GM19238 (cell line): Measurements from ENCODE around the gene AHNAK.
"Not testable (repeated sequence)": the region's sequence is repeated elsewhere in the genome, so short reads cannot be mapped to it uniquely, and the experiment has no call there.

Experiments used
- DNase-seq: peaks from one replicate; pipeline ENCODE4 v3.0.0; 2011; ENCODE audit warnings: low spot score; ENCODE audit not compliant: insufficient read length

The AHNAK gene

DNA sequence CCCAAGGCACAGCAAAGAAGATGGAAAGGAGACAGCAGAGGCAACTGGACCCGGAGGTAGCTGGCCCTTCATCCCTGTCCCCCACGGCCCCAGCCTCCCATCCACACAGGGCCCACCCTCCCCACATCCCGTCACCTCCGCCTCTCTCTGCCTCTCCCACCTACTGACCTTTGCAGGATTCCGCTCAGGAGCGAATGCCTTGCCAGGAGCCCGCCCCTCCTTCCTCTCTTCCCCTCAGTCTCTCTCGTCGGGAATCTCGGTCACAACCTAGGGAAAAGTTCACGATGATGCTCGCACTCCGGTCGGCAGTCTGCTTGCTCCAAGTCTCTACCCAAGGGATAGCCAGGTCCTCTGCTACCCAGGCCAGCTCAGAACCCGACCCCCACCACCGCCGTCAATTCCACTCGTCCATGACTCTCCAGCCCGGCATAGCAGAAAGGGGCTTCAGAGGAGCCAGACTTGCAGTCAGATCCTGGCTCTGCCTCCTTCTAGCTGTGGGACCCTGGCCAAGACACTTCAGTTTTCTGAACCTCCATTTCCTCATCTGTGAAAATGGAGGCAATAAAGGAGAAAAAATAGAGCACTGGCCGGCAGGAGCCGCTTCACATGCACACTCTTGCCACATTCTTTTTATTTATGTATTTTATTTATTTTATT, 10.2 kb downstream of the AHNAK start:
- no peak for DNase-seq

DNA sequence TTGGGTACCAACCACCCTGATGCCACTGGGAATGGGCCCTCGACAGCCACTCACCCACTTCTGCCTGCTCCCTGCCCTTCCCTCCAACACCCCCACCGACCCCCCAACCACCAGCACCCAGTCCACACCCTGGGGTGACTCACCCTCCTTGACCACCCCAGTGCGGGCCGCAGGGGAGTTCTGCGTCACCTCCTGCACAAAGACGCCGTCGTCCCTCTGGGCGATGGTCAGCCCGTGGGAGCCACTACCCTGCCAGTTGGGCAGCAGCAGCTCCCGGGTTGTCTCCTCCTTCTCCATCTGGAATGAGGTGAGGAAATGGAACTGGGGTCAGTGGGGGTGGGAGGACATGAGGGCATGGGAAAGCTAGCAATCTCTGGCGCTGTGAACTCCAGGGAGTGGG, 10.8 kb downstream of the AHNAK start:
- DNase-seq = no peak

DNA sequence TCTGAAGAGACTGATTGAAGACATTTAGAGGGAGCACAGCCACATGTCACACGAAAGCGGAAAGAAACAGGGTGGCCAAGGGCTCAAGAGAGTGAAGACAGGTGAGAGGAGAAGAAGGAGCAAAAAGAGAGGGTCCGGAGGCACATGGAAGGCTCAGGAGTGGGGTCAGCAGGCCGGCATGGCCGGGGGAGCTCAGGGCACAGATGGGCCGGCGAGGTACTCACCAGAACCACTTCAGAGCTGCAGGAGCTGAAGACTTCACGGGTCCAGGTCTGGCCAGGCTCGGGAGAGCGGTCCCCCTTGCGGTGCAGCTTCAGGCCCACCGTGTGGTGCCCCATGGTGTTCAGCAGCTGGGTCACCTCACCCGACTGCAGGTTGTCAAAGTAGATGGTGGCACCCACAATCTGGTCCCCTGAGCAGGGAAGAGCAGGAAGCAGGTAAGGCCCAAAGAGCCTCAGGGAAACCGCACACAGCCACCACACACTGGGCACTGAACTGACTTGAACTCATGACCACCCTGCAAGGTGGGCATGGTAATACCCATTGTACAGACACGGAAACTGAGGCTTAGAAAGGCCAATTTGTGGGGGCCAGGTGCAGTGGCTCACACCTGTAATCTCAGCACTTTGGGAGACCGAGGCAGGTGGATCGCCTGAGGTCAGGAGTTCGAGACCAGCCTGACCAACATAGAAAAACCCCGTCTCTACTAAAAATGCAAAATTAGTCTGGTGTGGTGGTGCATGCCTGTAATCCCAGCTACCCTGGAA, 11.6 kb downstream of the AHNAK start:
- DNase-seq = no peak

DNA sequence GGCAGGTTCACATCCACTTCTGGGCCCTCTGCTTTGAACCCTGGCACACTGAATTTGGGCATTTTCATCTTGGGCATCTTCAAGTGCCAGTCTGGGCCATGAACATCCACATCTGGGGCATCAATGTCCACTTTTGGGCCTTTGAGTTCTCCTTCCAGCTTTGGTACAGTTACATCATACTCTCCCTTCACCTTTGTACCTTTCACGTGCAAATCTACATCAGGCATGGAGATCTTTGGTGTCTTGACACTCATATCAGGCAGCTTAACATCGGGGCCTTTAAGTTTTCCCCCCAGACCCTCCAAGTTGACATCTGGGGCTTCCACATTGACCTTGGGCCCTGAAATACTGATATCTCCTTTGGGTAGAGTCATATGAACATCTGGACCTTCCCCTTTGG, 14.5 kb downstream of the AHNAK start:
- no peak for DNase-seq

DNA sequence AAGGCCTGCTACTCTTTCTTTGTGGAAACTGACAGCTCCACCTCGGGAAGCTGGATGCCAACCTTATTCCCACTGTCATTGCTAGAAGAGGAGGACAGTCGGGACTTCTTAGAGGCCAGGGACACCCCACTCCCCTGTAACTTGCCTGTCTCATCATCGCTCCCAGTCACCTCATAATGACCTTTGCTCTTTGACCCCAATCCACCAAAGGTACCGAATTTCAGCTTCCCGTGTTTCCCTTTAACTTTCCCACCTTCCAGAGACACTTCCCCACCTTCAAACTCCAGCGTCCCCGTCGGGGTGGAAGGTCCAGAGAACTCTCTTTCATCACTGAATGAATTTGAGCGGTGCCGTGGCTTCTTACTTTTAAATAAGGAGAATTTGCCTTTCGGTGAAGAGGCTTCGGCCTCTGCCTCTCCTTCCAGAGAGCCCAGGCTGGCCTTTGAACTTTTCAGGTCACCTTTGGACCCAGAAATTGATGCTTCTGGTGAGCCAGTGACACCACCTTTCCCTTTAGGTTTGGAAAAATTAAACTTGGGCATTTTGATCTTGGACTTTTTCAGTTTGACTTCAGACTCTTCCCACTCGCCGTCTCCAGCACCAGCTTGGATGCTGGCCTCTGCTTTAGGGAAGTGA, 29.8 kb downstream of the AHNAK start:
- DNase-seq = no peak

DNA sequence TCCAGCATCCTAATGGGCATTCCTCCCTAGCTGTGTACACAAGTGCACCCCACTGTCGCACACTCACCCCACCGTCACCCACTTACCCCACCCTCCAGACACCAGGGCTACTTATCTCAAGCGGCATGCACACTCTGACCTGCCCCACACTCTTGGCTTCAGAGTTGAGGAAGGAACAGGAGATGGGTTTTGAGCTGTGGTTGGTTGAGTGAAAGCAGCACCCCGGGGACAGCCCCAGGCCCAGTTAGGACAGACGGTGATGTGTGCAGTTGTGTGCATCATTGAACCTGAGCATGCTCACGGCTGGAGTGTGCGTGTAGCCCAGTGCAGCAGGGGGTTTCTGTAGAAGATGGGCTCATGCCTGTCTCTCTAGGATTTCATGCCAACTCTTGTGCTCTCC, 32.5 kb downstream of the AHNAK start:
- no peak for DNase-seq

DNA sequence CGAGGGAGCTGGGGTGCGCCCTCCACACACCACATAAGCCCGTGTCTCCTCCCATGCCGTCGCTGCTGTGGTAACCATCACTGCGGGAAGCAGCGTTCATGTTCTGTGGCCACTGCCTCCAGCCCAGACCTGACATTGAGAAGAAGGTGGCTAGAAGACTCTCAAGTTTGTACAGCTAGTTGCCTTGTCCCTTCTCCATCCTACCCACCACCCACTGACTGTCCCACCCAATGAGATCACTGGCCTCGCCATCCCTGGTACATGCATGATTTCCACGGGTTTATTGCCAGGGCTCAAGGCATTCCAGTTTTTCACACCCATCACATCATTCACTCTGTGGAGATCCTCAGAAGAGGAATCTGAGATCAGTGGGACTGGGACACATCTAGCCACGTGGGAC, 33.0 kb downstream of the AHNAK start:
- no peak for DNase-seq

DNA sequence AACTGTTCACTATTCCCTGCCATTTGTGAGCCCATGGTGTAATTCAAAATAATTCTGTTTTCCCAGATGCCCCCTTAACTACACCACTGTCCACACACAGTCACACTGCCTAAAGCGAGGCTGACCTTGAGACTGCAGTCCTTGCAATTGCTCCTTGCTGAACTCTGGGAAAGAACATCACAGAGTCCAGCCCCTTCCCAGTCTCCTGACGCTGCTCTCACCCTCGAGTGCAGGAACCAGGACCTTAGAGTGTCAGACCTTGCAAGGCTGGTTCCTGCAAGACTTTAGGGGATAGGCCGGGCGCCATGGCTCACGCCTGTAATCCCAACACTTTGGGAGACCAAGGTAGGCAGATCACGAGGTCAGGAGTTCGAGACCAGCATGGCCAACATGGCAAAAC, 33.6 kb downstream of the AHNAK start:
- DNase-seq = no peak

DNA sequence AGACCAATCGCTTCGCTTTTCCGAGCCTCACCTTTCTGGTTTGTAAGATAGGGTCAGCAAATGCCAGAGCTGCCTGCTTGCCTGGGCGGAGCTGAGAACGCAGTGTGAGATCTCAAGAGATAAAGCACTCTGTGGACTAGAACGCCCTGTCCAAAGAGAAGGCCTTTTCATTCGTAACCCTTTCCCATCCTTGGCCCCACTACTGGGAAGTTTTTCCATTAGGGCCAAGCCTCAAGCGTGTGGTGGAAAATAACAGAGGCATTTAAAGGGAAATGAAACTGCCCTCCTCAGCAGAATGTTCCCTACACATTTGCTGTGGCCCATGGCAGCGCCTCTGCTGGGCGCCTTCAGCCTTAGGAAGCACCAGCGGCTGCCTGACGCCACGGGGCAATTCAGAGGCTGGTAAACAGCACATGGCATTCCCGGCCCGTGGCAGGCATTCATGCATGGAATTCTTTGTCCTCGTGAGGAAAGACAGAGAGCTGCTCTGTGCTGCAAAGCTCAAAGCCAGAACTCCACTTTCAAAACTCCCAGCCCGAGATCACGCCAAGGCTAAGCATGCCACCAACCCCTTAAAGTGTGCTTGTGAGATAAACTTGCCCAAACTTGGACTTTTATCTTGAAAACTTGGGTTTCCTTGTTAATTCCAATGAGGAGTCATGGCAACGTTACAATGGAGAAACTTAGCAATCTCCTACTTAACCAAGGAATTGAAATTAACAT, 38.1 kb downstream of the AHNAK start:
- DNase-seq = no peak

DNA sequence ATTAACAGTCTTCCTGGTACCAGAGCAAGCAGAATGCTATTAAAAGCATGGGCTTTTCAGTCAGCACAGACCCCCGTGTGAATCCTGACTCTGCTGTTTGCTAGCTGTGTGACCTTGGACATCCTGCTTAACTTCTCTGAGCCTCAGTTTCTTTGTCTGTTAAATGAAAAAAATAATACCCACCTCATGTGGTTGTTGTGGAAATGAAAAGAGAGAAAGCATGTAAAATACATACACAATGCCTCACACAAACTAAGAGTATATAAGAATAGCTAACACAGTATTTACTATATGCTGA, 39.5 kb downstream of the AHNAK start:
- no peak for DNase-seq

DNA sequence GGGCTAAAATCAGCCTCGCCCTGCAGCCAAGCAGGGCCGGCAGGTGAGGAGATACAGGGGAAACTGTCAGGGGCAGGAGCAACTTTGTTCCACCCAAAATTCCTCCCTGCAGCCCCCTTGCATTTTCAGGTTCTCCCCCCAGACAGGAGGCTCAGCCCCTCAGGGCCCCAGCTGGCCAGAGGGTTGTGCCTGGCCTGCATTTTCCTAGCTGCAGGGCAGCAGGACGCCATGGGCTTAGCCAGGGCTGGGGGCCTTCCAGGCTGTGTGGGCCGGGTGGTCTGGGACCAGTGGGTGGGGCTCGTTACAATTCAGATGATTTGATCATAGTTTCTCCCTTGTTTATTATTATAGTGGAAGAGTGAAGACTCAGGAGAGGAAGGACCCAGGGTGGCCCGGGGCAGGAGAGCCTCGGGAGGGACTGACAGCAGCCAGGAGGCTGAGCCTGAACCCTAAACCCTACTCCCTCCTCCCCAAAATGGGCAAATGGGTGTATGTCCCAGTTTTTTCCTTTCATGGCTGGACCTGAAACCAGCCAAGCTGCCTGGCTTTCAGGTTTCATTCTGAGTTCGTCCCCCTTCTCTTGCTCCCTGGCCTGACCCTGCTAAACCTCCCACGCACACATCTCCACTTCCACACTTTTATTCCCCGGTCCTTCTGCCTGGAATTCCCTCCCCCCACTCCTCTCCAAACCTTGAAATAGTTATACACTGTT, 40.0 kb downstream of the AHNAK start:
- no peak for DNase-seq

DNA sequence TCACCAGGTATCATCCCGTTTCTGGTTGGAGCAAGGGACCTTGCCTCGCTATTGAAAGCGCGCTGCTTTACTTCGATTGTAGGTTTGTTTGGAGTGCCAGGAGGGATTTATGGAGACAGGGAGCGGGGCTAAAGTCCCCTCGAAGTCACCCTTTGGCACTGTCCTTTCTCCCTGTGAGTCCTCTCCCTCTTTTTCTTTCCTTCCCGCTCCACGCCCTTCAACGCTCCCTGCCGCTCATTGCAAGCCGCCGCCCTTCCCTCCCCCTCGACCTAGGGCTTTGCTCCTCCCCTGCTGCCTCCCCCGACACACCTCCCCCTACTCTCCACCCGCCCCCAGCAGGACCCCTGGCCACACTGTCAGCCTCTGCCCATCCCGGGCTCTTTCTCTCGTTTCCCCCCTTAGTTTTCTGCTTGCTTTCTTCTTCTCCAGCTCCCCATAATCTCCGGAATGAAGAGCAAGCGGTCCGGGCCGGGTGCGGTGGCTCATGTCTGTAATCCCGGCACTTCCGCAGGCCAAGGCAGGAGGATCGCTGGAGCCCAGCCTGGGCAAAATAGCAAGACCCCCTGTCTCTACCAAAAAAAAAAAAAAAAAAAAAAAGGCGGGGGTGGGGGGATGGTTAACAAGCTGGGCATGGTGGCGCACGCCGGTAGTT, 41.0 kb downstream of the AHNAK start:
- no peak for DNase-seq

DNA sequence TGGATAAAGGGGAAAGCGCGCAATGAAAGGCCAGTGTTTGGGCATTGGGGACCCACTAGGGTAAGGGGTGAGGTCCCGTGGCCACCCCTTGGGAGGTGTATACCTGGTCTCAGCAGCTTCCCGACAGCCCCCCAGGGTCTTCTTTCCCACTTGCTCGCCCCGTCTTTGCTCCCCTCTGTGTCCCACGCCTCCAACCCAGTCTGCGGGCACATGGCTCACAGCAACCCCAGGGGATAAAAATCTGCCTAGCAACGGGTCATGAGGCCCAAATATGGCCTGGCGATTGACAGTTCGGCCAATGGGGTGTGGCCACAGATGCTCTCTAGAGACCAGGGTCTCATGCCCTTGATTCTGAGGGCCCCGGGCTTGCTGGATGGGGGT, 41.6 kb downstream of the AHNAK start:
- no peak for DNase-seq

DNA sequence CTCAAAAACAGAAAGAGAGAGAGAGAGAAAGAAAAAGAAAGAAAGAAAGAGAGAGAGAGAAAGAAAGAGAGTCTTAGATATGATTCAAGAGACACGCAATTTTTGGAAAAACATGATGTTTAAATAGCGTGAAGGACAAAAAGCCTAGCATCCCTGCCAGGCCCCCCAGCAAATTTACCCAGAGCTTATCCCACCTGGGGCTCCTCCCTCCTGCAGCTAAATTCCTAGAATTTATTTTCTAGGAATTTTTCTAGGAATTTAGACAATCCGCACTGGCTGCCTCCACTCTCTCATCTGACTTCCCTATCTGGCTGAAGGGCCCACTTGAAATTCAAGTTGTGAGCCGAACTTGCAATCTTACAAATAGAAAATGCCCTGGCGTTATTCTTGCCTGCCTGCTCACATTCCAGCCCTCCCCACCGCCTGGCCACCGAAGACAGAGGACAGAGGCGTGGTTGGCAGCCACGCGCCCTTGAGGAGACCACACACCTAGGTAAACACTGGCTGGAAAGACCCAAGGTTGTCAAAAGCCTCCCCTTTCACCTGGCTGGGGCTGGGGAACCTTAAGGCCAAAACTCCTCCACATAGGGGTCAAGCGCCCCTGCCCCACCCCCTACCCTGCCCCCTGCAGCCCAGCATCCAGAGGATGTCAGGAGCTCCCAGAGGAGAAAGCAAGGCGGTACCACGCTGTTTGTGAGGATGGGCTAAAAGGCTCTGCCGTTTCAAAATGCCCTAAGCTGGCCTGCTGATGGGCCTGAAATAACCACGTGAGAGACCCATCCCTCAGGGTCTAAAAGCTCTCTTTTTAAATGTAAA, 42.2 kb downstream of the AHNAK start:
- DNase-seq = no peak

DNA sequence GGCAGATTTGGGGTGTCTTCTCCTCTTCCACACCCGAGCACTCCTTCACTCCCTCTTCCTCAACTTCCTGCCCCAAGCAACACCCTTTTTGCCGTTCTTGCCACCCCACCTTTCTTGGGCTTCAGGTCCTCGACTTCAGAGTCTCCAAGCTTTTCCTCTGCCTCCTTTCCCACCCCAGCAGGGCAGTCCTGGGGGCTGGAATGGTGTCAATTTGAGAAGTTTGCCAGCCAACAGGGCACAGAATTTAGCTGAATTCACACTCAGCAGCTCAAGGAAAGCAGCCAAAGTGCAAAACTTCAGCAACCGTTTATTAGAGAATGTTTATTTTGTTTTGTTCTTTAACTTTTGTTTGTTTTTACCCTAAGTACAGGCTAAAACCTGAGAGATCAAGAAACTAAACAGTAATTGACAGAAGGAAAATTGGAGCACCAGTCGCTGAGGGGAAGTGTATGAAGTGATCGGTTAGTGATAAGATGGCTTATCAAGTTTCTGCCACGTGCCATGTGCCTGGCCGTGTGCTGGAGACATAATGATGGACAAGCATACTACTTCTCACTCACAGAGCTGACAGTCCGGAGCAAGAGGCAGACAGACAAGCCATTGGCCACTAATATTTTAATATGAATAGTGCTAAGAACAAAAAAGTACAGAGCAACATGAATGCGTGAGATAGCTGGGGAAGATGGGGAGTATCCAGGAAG, 44.4 kb downstream of the AHNAK start:
- no peak for DNase-seq

DNA sequence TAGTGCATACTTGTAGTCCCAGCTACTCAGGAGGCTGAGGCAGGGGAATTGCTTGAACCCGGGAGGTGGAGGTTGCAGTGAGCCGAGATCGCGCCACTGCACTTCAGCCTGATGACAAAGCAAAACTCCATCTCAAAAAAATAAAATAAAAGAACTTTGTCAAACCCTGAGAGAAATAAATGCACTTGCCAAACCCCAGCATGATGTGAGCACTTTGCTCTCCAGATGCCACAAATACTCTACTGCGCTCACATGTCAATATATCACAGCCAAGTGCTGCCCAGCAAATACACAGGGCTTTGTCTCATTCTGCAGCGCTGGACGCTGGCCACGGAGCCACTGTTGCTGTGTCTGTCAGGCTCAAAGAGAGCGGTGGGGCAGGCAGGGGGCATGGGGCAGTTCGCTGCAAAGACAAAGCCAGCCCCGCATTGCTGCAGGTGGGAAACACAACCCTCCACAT, 45.1 kb downstream of the AHNAK start:
- no peak for DNase-seq

DNA sequence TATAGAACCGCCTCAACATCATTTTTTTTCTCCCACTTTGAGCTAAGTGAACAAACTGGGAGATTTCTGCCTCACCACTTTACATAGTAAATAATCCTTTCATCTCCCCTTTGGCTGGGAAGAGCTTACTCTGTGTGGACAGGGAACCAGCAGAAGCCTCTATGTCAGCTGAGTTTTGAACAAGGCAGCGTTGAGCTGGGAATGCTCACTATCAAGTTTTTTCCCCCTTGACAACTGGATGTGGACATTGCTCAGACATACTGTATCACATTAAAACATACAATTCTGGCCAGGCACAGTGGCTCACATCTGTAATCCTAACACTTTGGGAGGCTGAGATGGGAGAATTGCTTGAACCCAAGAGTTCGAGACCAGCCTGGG, 46.0 kb downstream of the AHNAK start:
- no peak for DNase-seq

DNA sequence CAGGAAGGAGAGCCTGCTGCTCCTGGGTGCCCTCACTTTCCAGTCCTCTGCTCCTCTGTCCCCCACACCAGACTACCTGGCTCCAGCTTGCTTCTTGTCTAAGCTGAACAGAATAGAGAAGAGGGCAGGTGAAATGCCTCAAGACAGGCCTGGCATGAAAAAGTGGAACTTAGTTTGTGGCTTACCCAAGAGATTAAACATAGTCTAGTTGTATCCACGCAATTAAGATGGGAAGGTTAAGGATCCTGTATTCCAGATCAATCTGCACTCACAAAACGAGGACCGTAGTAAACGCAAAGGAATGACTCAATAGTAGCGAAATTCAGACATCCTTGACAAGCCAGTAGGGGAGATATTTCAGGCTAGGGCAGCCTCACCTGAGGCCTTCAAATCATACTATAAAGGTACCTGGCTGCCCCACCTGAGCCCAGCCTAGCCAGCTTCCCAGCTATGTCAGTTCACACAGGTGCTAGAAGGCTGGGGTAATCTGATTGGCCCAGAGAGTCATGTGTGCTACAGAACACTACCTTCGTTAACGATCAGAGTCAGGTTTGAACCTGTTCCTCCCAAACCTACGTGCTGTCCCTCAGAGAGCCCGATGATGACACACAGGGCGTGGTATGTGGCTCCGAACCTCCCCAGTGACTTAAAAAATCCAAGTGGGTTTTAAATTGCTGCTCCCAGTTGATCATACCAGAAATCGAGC, 46.5 kb downstream of the AHNAK start:
- DNase-seq = no peak

DNA sequence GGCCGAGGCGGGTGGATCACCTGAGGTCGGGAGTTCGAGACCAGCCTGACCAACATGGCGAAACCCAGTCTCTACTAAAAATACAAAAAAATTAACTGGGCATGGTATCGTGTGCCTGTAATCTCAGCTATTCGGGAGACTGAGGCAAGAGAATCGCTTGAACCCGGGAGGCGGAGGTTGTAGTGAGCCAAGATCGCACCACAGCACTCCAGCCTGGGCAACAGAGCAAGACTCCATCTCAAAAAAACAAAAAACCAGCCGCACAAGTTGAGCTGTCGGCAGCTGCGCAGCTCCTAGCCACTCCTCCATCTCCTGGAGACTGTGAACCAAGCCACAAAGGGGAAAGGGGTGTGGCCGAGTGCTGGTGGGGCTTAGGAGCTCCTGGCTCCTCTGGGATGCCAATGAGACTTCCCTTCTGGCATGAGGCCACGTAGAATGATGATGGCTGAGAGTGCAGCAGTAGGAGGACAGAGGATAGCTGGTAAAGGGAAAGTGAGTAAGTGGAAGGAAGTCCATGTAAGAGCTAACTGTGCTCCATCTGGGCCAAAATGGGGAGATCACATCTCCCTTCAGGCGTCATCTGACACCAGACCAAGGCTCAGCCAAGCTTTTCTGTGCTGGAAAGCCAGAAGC, 47.2 kb downstream of the AHNAK start:
- not testable (repeated sequence) for DNase-seq
